Tibial artery (tissue), 4 donors: ENCODE results near the gene CDCA8.

Experiments used
- DNase-seq, 2 donors: peaks; one replicate each; pipeline ENCODE4 v3.0.0-alpha.2; 2019
- H3K27ac ChIP-seq, 2 donors: fragments of 200-600 bp; sonication (generic) in 1 of 2; 1 replicate in 1 of 2; 2 replicates in 1 of 2; pipeline ENCODE4 v1.5.1; 2018 to 2019; ENCODE audit warnings: mild to moderate bottlenecking in 1 of 2
- H3K27me3 ChIP-seq, 2 donors: fragments of 200-600 bp; sonication (generic) in 1 of 2; one replicate each; pipeline versions ENCODE4 v1.5.1 to v1.6.0; 2016 to 2019
- H3K36me3 ChIP-seq, 3 donors: fragments of 200-600 bp; sonication (generic) in 2 of 3; one replicate each; pipeline ENCODE4 v1.5.1; 2016 to 2019; ENCODE audit warnings: mild to moderate bottlenecking in 2 of 3
- H3K4me1 ChIP-seq, 4 donors: fragments of 200-600 bp; sonication (generic) in 2 of 4; 1 replicate in 3 of 4; 2 replicates in 1 of 4; pipeline ENCODE4 v1.5.1; 2016 to 2019
- H3K4me3 ChIP-seq, 2 donors: fragments of 200-600 bp; sonication (generic) in 1 of 2; 1 replicate in 1 of 2; 2 replicates in 1 of 2; pipeline ENCODE4 v1.5.1; 2018 to 2019; ENCODE audit warnings: mild to moderate bottlenecking in 2 of 2
- H3K9me3 ChIP-seq, 3 donors: fragments of 200-600 bp; sonication (generic) in 1 of 3; one replicate each; pipeline ENCODE4 v1.5.1; 2016 to 2019
- intact Hi-C: fragments of 100-400 bp; cut with DNase I; formaldehyde crosslinking; loops from one replicate; pipeline ENCODE4 v1.15.0; 2023; ENCODE audit warnings: low total_unique reads
- TF ChIP-seq, protein P1 (sequence below), 2 experiments: fragments of 200-600 bp in 1 of 2; fragments of 450-650 bp in 1 of 2; IDR thresholded peaks; one replicate each; pipeline ENCODE4 v1.5.1; 2017 to 2019; ENCODE audit warnings: antibody characterized with exemption in 2 of 2, mild to moderate bottlenecking in 1 of 2, moderate library complexity in 1 of 2

The CDCA8 gene

DNA sequence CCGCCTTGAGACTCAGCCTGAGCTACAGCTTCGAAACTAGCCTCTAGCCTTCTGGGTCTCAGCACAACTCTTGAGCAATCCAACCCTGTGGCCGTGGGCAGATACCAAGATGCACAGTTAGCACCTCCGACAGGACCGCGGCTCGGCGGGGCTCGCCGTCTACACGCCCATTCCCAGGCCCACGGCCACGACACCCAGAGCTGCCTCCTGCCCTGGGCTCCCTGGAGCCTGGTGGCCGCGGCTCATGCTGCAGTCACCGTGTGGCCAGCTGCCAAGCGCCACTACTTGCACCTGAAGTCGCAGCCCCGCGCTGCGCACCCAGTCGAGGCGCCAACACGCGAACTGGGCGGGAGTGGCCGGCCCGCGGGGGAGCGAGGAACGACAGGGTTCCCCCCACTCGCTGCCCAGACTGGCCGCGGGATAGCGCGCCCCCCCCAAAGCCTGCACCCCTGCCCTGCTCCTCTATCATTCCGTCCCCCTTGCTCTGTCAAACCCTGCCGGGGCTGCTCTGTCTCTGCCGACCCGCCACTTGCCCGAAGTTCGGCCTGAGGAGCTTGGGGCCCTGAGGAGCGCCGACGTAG lies 729 bp upstream of the CDCA8 start:
- DNase-seq, result peak; percentile 30 to 74
- Histone ChIP-seq H3K4me3 (peak overlapping the region; percentile 62 to 77), H3K36me3 (peaks cover 0 to 16% (median 2%) of the 10 kb centered on the region in 3 donors), H3K9me3 (no peaks in the 10 kb centered on the region), H3K4me1 (peaks cover 0 to 36% (median 27%) of the 10 kb centered on the region in 4 donors), H3K27me3 (no peaks in the 10 kb centered on the region), H3K27ac (peak overlapping the region; percentile 82 to 90)
- intact Hi-C loops, result loop anchor here (2.0 kb wide), 1 partner anchor 97 kb away; the partner anchor contains the start of gene GNL2
- TF ChIP-seq, protein P1, sequence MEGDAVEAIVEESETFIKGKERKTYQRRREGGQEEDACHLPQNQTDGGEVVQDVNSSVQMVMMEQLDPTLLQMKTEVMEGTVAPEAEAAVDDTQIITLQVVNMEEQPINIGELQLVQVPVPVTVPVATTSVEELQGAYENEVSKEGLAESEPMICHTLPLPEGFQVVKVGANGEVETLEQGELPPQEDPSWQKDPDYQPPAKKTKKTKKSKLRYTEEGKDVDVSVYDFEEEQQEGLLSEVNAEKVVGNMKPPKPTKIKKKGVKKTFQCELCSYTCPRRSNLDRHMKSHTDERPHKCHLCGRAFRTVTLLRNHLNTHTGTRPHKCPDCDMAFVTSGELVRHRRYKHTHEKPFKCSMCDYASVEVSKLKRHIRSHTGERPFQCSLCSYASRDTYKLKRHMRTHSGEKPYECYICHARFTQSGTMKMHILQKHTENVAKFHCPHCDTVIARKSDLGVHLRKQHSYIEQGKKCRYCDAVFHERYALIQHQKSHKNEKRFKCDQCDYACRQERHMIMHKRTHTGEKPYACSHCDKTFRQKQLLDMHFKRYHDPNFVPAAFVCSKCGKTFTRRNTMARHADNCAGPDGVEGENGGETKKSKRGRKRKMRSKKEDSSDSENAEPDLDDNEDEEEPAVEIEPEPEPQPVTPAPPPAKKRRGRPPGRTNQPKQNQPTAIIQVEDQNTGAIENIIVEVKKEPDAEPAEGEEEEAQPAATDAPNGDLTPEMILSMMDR (IDR thresholded peaks at IDR 0.05), result no peak

DNA sequence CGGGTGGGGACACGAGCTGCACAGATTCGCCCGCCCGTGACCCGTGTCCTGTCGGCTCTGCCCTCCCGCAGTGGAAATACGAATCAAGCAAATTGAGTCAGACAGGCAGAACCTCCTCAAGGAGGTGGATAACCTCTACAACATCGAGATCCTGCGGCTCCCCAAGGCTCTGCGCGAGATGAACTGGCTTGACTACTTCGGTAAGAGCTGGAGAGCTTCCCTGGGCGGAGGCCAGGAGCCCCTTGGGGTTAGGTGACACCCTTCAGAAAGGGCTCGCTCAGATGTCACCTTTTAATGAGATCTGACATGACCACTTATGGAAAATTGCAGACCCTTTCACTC lies 489 bp downstream of the CDCA8 start:
- DNase-seq, result no peak

DNA sequence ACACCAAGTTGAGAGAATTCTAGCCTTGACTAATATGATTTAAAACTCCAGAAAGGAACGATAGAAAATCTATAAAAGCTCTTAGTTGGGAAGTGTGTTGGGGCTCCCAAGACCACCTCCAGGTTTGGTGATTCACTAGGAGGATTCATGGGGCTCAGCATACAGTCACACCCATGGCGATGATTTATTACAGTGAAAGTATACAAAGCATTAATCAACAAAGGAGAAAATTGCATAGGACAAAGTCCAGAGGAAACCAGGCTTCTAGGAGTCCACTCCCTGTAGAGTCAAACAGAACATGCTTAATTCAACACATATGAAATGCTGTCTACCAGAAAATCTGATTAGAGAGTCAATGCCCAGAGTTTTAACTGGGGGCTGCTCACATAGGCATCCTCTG lies 4.8 kb downstream of the CDCA8 start:
- H3K4me1 ChIP-seq, result peaks cover 0 to 7% (median 6%) of the 10 kb centered on the region in 4 donors
- H3K27ac ChIP-seq, result no peak overlapping the region
- H3K27me3 ChIP-seq, result no peaks in the 10 kb centered on the region
- TF ChIP-seq, protein P1 (IDR thresholded peaks at IDR 0.05), result no peak
- no peak overlapping the region for H3K4me3 ChIP-seq
- intact Hi-C loops, result no loop called here
- no peak for DNase-seq
- H3K9me3 ChIP-seq, result no peaks in the 10 kb centered on the region
- H3K36me3 ChIP-seq, result no peaks in the 10 kb centered on the region

More for the DNA sequence above, 489 bp downstream of the CDCA8 start:
- TF ChIP-seq, protein P1 (IDR thresholded peaks at IDR 0.05), result no peak
- Histone ChIP-seq H3K4me3 (peak overlapping the region; percentile 62 to 77), H3K36me3 (peaks cover 0 to 4% (median 0%) of the 10 kb centered on the region in 3 donors), H3K9me3 (no peaks in the 10 kb centered on the region), H3K4me1 (peaks cover 0 to 36% (median 27%) of the 10 kb centered on the region in 4 donors), H3K27me3 (no peaks in the 10 kb centered on the region), H3K27ac (peak overlapping the region in 1 of 2 donors; percentile 90)
- intact Hi-C loops, result no loop called here

DNA sequence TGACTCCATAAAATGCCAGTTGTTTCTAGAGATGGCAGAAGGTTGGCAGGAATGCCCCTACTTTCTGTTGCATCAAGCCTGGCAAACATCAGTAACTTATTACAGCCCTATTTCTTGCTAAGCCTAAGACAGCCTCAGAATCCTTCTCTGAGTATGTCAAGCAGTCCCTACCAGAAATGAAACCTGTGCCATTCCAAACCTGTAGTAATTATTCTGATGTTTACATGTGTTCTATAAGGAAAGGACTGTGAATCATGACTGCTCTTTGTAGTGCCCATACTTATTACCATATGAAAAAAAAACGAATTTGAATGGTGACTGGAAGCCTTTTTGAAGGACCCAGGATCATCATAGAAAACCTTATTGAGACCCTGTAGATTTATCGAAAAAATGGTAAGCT lies 5.4 kb downstream of the CDCA8 start:
- H3K9me3 ChIP-seq, result no peaks in the 10 kb centered on the region
- H3K36me3 ChIP-seq, result no peaks in the 10 kb centered on the region
- DNase-seq, result no peak
- H3K27me3 ChIP-seq, result no peaks in the 10 kb centered on the region
- TF ChIP-seq, protein P1 (IDR thresholded peaks at IDR 0.05), result no peak
- no peak overlapping the region for H3K4me3 ChIP-seq
- no peak overlapping the region for H3K27ac ChIP-seq
- intact Hi-C loops, result no loop called here
- peaks cover 0 to 5% (median 4%) of the 10 kb centered on the region in 4 donors for H3K4me1 ChIP-seq

DNA sequence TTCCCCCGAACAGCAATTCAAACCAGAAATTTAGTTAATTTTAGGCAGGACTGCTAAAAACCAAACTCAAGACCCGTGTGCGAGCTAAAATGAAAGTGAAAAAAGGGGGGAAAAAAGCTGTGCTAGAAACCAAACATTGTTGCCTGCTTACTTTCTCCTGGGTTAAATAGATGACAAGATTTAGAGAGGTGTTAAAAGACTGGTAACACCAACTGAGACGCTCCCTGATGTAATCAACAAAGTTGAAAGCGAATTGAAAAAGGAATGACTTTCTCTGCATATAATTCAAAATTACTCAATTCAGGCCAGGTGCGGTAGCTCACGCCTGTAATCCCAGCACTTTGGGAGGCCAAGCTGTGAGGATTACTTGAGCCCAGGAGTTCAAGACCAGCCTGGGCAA lies 6.8 kb downstream of the CDCA8 start:
- no peak for DNase-seq
- H3K27me3 ChIP-seq, result no peaks in the 10 kb centered on the region
- H3K9me3 ChIP-seq, result no peaks in the 10 kb centered on the region
- TF ChIP-seq, protein P1 (IDR thresholded peaks at IDR 0.05), result no peak
- H3K36me3 ChIP-seq, result peaks cover 0 to 5% (median 0%) of the 10 kb centered on the region in 3 donors
- no peak overlapping the region for H3K4me3 ChIP-seq
- no peaks in the 10 kb centered on the region for H3K4me1 ChIP-seq
- intact Hi-C loops, result no loop called here
- no peak overlapping the region for H3K27ac ChIP-seq
